ENCODE results near the gene DDX47. TPM values are rescaled to one million over a fixed set of nuclear protein-coding genes. Genes with fewer than 3 reads are reported as not detected.
"Not testable (repeated sequence)": the region's sequence is repeated elsewhere in the genome, so short reads cannot be mapped to it uniquely, and the experiment has no call there.

Gene DDX47
- total and polyA plus RNA-seq, 4 donors = 28.2 to 79.2 (median 40.4) TPM

GRCh38 chr12:12840580-12840899 is 27.4 kb downstream of the DDX47 start:
- Histone ChIP-seq H3K4me1 (ENCODE audit: control insufficient read depth in 5 of 5, insufficient read depth in 5 of 5, low read length in 5 of 5) (peaks cover 0 to 1% (median 0%) of the 10 kb centered on the region in 5 donors), H3K9ac (ENCODE audit: insufficient read depth in 1 of 2, low read length in 2 of 2) (no peak overlapping the region), H3K27ac (ENCODE audit: low read depth in 1 of 2, low read length in 1 of 2) (no peak overlapping the region), H3K36me3 (ENCODE audit: control insufficient read depth in 4 of 4, insufficient read depth in 4 of 4, low read length in 4 of 4) (no peaks in the 10 kb centered on the region), H3K9me3 (ENCODE audit: control insufficient read depth in 4 of 4, insufficient read depth in 3 of 4, low read length in 3 of 4) (peaks cover 0 to 2% (median 0%) of the 10 kb centered on the region in 4 donors), H3K4me3 (no peak overlapping the region), H3K27me3 (ENCODE audit: control insufficient read depth in 3 of 3, insufficient read depth in 3 of 3, low read length in 2 of 3) (no peaks in the 10 kb centered on the region)
- ATAC-seq (ENCODE audit: insufficient read depth, low FRiP score) (no peak), DNase-seq (no peak)
- no peak for TF ChIP-seq CTCF (IDR thresholded peaks at IDR 0.05; ENCODE audit: control extremely low read depth, extremely low read depth)
- WGBS, 2 donors = 96 to 100% methylated on average over 5 of the region's 5 CpGs

GRCh38 chr12:12841428-12841827 is 28.3 kb downstream of the DDX47 start:
- not testable (repeated sequence) for H3K9ac ChIP-seq (ENCODE audit: insufficient read depth in 1 of 2, low read length in 2 of 2); DNase-seq; H3K4me1 ChIP-seq (ENCODE audit: control insufficient read depth in 5 of 5, insufficient read depth in 5 of 5, low read length in 5 of 5); H3K27me3 ChIP-seq (ENCODE audit: control insufficient read depth in 3 of 3, insufficient read depth in 3 of 3, low read length in 2 of 3); H3K9me3 ChIP-seq (ENCODE audit: control insufficient read depth in 4 of 4, insufficient read depth in 3 of 4, low read length in 3 of 4); ATAC-seq (ENCODE audit: insufficient read depth, low FRiP score); H3K4me3 ChIP-seq; H3K27ac ChIP-seq (ENCODE audit: low read depth in 1 of 2, low read length in 1 of 2); H3K36me3 ChIP-seq (ENCODE audit: control insufficient read depth in 4 of 4, insufficient read depth in 4 of 4, low read length in 4 of 4)
- WGBS, 2 donors = 91 to 92% methylated on average over 13 of the region's 13 CpGs

- WGBS, 2 donors = 90 to 91% methylated on average over 4 of the region's 4 CpGs
- no peak for ATAC-seq (ENCODE audit: insufficient read depth, low FRiP score)
- Histone ChIP-seq H3K9ac (ENCODE audit: insufficient read depth in 1 of 2, low read length in 2 of 2) (no peak overlapping the region), H3K36me3 (ENCODE audit: control insufficient read depth in 4 of 4, insufficient read depth in 4 of 4, low read length in 4 of 4) (peaks cover 0 to 1% (median 0%) of the 10 kb centered on the region in 4 donors), H3K4me1 (ENCODE audit: control insufficient read depth in 5 of 5, insufficient read depth in 5 of 5, low read length in 5 of 5) (peaks cover 0 to 1% (median 0%) of the 10 kb centered on the region in 5 donors), H3K4me3 (no peak overlapping the region), H3K27ac (ENCODE audit: low read depth in 1 of 2, low read length in 1 of 2) (no peak overlapping the region), H3K9me3 (ENCODE audit: control insufficient read depth in 4 of 4, insufficient read depth in 3 of 4, low read length in 3 of 4) (peaks cover 0 to 2% (median 0%) of the 10 kb centered on the region in 4 donors), H3K27me3 (ENCODE audit: control insufficient read depth in 3 of 3, insufficient read depth in 3 of 3, low read length in 2 of 3) (no peaks in the 10 kb centered on the region)
- no peak for DNase-seq
- no peak for TF ChIP-seq CTCF (IDR thresholded peaks at IDR 0.05; ENCODE audit: control extremely low read depth, extremely low read depth)
Measured at GRCh38 chr12:12845794-12846243, 32.7 kb downstream of the DDX47 start.

GRCh38 chr12:12846780-12847179 is 33.6 kb downstream of the DDX47 start:
- H3K9me3 ChIP-seq (ENCODE audit: control insufficient read depth in 4 of 4, insufficient read depth in 3 of 4, low read length in 3 of 4); H3K27me3 ChIP-seq (ENCODE audit: control insufficient read depth in 3 of 3, insufficient read depth in 3 of 3, low read length in 2 of 3); DNase-seq; H3K36me3 ChIP-seq (ENCODE audit: control insufficient read depth in 4 of 4, insufficient read depth in 4 of 4, low read length in 4 of 4); H3K4me1 ChIP-seq (ENCODE audit: control insufficient read depth in 5 of 5, insufficient read depth in 5 of 5, low read length in 5 of 5); H3K27ac ChIP-seq (ENCODE audit: low read depth in 1 of 2, low read length in 1 of 2); H3K9ac ChIP-seq (ENCODE audit: insufficient read depth in 1 of 2, low read length in 2 of 2); ATAC-seq (ENCODE audit: insufficient read depth, low FRiP score); H3K4me3 ChIP-seq: not testable (repeated sequence)
- 97% methylated on average over 3 of the region's 3 CpGs for WGBS, 2 donors

- 59 to 65% methylated on average over 3 of the region's 3 CpGs for WGBS, 2 donors
- Histone ChIP-seq H3K9ac (ENCODE audit: insufficient read depth in 1 of 2, low read length in 2 of 2) (no peak overlapping the region), H3K27me3 (ENCODE audit: control insufficient read depth in 3 of 3, insufficient read depth in 3 of 3, low read length in 2 of 3) (no peaks in the 10 kb centered on the region), H3K27ac (ENCODE audit: low read depth in 1 of 2, low read length in 1 of 2) (no peak overlapping the region), H3K4me3 (no peak overlapping the region), H3K9me3 (ENCODE audit: control insufficient read depth in 4 of 4, insufficient read depth in 3 of 4, low read length in 3 of 4) (no peaks in the 10 kb centered on the region), H3K36me3 (ENCODE audit: control insufficient read depth in 4 of 4, insufficient read depth in 4 of 4, low read length in 4 of 4) (no peaks in the 10 kb centered on the region), H3K4me1 (ENCODE audit: control insufficient read depth in 5 of 5, insufficient read depth in 5 of 5, low read length in 5 of 5) (no peaks in the 10 kb centered on the region)
- no peak for TF ChIP-seq CTCF (IDR thresholded peaks at IDR 0.05; ENCODE audit: control extremely low read depth, extremely low read depth)
- ATAC-seq (ENCODE audit: insufficient read depth, low FRiP score) (no peak), DNase-seq (no peak)
Measured at GRCh38 chr12:12853435-12853834, 40.3 kb downstream of the DDX47 start.
